ENCODE measurements around the gene MMP28. TPM values are rescaled to one million over a fixed set of nuclear protein-coding genes. Genes with fewer than 3 reads are reported as not detected.
A peak's percentile ranks its signal among the peaks of the same experiment; 100 is the strongest.

Gene MMP28
- total and polyA plus RNA-seq, 2 of the 4 experiments (the other 2 are of a cell fraction): 0.18 TPM; not detected in 1

DNA sequence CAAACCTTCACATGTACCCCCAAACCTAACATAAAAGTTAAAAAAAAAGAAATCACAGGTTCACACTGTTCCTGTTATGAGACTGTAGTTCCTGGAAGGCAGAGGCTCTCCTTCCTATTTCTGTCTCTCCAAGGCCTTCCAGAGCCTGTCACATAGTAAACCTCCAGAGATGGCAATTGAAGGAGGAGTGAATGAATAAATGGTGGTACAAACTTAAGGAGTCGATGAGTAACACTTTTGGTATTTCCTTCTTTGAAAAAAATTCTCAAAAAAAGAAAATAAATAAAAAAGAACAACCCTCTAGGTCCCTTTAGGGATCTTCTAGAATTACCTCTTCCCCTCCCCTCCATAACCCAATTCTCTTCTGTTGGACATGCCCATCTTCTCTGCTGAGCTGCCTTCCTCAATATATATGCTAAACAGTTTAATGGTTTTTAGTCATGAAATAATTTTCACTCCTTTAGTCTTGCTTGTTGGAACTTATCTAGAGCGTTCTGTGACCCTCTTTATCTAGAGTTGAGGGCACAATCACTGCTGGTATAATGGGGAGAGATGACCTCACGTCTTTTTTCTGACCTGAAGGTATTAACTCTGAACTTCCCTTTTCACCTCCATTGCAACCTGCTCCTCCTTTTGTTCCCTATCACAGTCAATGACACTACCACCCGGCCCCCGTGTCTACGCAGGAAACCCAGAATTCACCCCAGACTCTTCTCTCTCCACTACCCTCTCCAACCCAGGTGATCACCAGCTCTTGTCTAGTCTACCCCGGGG, 12.1 kb upstream of the MMP28 start:
- H3K9me1 ChIP-seq (ENCODE audit: insufficient read depth, low read length): peaks cover 14% of the 10 kb centered on the region

More for the DNA sequence above, 12.1 kb upstream of the MMP28 start:
- Histone ChIP-seq H2AK9ac (replicated peaks; ENCODE audit: low read depth, low read length, poor library complexity) (peak overlapping the region; percentile 70), H3K27ac (ENCODE audit: insufficient read depth, low read length) (no peak overlapping the region), H2AK5ac (ENCODE audit: low read depth, low read length) (peak overlapping the region; percentile 62; the same call in 1 of the 2 replicates), H3K56ac (ENCODE audit: extremely low read depth, insufficient read depth, low read length) (no peak overlapping the region), H3K4me1 (ENCODE audit: control insufficient read depth, insufficient read depth, low read length) (peaks cover 10% of the 10 kb centered on the region), H3K79me1 (ENCODE audit: low read depth in 1 of 2, low read length in 2 of 2) (peaks cover 0 to 21% of the 10 kb centered on the region in 2 experiments; a peak in 2 of 4 replicates), H2AFZ (replicated peaks; ENCODE audit: low read length, poor library complexity) (peak overlapping the region; percentile 16), H3K9me3 (ENCODE audit: control insufficient read depth, insufficient read depth, low read length) (no peaks in the 10 kb centered on the region), H3K4me3 (ENCODE audit: insufficient read depth, low read depth, low read length) (no peak overlapping the region), H3K18ac (ENCODE audit: low read depth, low read length) (peak overlapping the region; percentile 26; the same call in 1 of the 2 replicates), H2BK15ac (ENCODE audit: low read depth, low read length) (peak overlapping the region; percentile 77; the same call in 2 of the 3 replicates), H4K5ac (ENCODE audit: low read depth, low read length) (no peak overlapping the region), H3K9ac (ENCODE audit: low read depth, low read length) (no peak overlapping the region), H3K4ac (ENCODE audit: low read depth, low read length) (peak overlapping the region; percentile 58), H4K8ac (ENCODE audit: low read depth in 2 of 2, low read length in 2 of 2) (peak overlapping the region in 1 of 2 experiments; percentile 97; a peak in 3 of 4 replicates), H2BK20ac (ENCODE audit: low read depth, low read length) (peak overlapping the region; percentile 33; the same call in 1 of the 2 replicates), H2BK5ac (ENCODE audit: low read depth, low read length, poor library complexity, severe bottlenecking) (peak overlapping the region; percentile 51), H4K20me1 (ENCODE audit: insufficient read depth, low read length) (peaks cover 21% of the 10 kb centered on the region), H3K27me3 (ENCODE audit: control insufficient read depth, insufficient read depth, low read length) (no peaks in the 10 kb centered on the region), H2BK120ac (ENCODE audit: low read depth, low read length) (peak overlapping the region; percentile 50), H3K23ac (ENCODE audit: low read depth, low read length) (peak overlapping the region; percentile 8; the same call in 1 of the 2 replicates), H3K36me3 (ENCODE audit: control insufficient read depth, insufficient read depth, low read length) (no peaks in the 10 kb centered on the region), H4K91ac (ENCODE audit: insufficient read depth, low read depth, low read length) (peak overlapping the region; percentile 83), H3K14ac (replicated peaks; ENCODE audit: low read depth, low read length) (no peak overlapping the region; the same call in 1 of the 2 replicates), H3K4me2 (ENCODE audit: low read depth, low read length) (no peak overlapping the region)
- in situ Hi-C loops (cut with MboI; ENCODE audit: low sequenced_read_pairs): loop anchor here (5.0 kb wide), 1 partner anchor 45 kb away; the partner anchor contains the start of gene C17orf50
- CTCF ChIA-PET: interaction anchor here (1.0 to 1.6 kb wide), 3 partner anchors 14 to 43 kb away, joined by 4 to 7 read pairs (median 5); no protein-coding TSS in a partner anchor
- ATAC-seq (ENCODE audit: low read depth) (peak; percentile 1; the same call in 1 of the 2 replicates), DNase-seq (peak; percentile 74)
- 83% methylated on average over 3 of the region's 7 CpGs; no CpG with 5 or more reads in 1 of the 2 experiments for WGBS, 2 experiments (ENCODE audit: extremely low coverage in 2 of 2, insufficient read length in 1 of 2)
- intact Hi-C loops (cut with micrococcal nuclease): no loop called here
- POLR2A ChIA-PET (ENCODE audit: unreplicated experiment): no interaction called here
- dilution Hi-C loops (cut with HindIII; ENCODE audit: low sequenced_read_pairs, unreplicated experiment): no loop called here
- TF ChIP-seq CEBPB (IDR thresholded peaks at IDR 0.05; ENCODE audit: low read depth, low read length): no peak
- TF ChIP-seq, protein P1, sequence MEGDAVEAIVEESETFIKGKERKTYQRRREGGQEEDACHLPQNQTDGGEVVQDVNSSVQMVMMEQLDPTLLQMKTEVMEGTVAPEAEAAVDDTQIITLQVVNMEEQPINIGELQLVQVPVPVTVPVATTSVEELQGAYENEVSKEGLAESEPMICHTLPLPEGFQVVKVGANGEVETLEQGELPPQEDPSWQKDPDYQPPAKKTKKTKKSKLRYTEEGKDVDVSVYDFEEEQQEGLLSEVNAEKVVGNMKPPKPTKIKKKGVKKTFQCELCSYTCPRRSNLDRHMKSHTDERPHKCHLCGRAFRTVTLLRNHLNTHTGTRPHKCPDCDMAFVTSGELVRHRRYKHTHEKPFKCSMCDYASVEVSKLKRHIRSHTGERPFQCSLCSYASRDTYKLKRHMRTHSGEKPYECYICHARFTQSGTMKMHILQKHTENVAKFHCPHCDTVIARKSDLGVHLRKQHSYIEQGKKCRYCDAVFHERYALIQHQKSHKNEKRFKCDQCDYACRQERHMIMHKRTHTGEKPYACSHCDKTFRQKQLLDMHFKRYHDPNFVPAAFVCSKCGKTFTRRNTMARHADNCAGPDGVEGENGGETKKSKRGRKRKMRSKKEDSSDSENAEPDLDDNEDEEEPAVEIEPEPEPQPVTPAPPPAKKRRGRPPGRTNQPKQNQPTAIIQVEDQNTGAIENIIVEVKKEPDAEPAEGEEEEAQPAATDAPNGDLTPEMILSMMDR (conservative IDR thresholded peaks at IDR 0.05; ENCODE audit: low read depth, low read length): no peak
- no peak for TF ChIP-seq RFX5 (IDR thresholded peaks at IDR 0.05; ENCODE audit: low read depth, low read length)
- no peak for TF ChIP-seq BHLHE40 (IDR thresholded peaks at IDR 0.05; ENCODE audit: low read depth, low read length)
- TF ChIP-seq MAZ (IDR thresholded peaks at IDR 0.05; ENCODE audit: borderline replicate concordance, low read depth, low read length): no peak
- TF ChIP-seq RCOR1 (IDR thresholded peaks at IDR 0.05; ENCODE audit: insufficient replicate concordance, low read length): no peak
- TF ChIP-seq CHD1 (IDR thresholded peaks at IDR 0.05; ENCODE audit: low read depth, low read length): no peak
- TF ChIP-seq, protein P2, sequence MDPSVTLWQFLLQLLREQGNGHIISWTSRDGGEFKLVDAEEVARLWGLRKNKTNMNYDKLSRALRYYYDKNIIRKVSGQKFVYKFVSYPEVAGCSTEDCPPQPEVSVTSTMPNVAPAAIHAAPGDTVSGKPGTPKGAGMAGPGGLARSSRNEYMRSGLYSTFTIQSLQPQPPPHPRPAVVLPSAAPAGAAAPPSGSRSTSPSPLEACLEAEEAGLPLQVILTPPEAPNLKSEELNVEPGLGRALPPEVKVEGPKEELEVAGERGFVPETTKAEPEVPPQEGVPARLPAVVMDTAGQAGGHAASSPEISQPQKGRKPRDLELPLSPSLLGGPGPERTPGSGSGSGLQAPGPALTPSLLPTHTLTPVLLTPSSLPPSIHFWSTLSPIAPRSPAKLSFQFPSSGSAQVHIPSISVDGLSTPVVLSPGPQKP (IDR thresholded peaks at IDR 0.05; ENCODE audit: borderline replicate concordance, low read depth, low read length): no peak
- no peak for TF ChIP-seq RAD21 (IDR thresholded peaks at IDR 0.05; ENCODE audit: low read length)
- BruUV-seq (replicated peaks): no TSS peak

Data from IMR-90 (cell line).